GM18868 (cell line): Measurements from ENCODE around the gene ENTPD6.

Experiments used
- ATAC-seq: cut with Tn5 transposase; IDR thresholded peaks from one replicate; pipeline ENCODE4 v1.9.1; 2021; ENCODE audit warnings: mild to moderate bottlenecking, moderate library complexity; ENCODE audit not compliant: unreplicated experiment

The ENTPD6 gene

DNA sequence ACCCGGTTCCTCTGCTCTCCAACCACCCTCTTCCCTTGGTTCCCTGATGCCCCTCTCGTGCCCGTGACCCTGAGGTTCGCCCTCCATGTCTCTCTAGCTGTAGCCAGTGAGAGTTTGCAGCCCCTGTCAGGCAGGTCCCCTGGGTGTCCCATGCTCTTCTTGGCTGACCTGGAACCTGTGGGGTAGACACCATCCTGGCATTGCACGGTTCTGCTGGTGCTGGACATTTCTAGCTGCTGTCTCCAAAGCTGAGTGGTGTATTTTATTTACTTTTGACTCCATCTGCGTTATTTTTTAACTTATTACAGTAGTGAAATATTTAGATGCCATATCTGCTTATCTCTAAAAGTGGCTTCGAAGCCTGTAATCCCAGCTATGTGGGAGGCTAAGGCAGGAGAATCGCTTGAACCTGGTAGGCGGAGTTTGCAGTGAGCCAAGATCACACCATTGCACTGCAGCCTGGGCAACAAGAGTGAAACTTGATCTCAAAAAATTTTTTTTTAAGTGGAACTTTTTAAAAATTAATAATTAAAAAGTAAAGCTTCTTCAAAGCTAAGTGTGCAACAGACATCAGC lies 12.5 kb downstream of the ENTPD6 start:
- no peak for ATAC-seq

DNA sequence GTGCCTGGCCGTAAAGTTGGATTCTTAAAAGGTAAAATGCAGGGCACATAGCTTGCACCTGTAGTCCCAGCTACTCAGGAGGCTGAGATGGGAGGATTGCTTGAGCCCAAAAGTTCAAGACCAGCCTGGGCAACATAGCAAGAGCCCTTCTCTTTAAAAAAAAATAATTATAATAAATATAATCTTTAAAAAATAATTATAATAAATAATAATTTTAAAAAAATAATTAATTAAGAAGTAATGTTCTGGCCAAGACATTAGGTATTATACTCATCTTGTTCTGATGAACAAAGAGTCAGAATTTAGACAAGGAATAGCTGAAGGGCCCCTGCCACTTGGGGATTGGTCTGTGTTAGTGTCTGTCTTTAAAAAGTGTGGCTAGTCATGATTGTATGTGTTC lies 13.9 kb downstream of the ENTPD6 start:
- no peak for ATAC-seq

DNA sequence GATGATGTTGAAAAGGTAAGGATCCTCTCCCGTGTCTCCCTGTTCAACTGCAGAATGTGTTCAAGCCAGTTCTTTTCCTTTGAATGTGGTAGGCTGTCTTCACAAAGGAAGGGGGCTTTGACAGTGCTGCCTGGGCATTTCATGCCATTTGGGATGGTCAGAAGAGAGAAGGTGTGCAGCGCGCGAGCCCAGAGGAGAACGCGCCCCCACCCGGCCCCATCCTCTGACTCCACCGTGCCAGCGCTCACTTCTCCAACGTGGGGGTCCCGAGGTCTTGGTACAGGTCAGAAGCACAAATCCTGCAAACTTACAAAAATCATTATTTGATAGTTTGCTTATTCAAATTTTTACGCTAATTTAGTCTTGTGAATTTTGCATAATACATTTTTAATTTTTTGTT lies 14.4 kb downstream of the ENTPD6 start:
- no peak for ATAC-seq

DNA sequence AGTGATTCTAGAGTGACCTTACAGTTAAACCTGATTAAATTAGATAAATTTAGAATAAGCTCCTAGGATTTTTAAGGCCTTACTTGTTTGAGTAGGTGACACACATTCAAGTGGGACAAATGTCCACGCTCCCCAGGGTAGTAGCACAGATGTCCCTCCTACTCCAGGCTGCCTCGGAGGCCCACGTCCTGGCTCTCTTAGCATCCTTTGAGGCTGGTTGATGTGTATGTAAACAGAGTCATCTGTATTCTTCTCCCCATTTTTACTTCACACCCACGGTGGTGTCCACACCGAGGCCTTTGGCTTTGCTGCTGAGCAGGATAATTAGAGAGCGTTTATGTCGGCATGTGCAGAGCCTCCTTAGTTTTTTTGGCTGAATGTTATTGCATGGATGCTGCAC lies 15.8 kb downstream of the ENTPD6 start:
- ATAC-seq: no peak

DNA sequence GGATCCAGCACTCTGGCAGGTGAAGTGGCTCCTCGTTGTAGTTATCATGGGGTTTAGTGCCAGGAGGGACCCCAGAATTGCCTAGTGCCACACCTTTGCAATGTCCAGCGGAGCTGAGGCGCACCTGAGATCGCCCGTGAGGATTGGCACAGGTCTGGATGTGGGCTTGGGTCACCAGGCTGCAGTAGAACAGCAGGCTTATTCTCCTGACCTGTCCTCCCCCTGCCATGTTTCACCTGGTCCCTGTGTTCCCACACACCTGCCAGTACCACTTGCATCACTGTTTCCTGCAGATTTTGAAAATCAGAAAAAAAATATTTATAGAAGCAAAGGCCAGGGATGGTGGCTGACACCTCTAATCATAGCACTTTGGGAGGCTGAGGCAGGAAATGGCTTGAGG lies 16.7 kb downstream of the ENTPD6 start:
- ATAC-seq: no peak

DNA sequence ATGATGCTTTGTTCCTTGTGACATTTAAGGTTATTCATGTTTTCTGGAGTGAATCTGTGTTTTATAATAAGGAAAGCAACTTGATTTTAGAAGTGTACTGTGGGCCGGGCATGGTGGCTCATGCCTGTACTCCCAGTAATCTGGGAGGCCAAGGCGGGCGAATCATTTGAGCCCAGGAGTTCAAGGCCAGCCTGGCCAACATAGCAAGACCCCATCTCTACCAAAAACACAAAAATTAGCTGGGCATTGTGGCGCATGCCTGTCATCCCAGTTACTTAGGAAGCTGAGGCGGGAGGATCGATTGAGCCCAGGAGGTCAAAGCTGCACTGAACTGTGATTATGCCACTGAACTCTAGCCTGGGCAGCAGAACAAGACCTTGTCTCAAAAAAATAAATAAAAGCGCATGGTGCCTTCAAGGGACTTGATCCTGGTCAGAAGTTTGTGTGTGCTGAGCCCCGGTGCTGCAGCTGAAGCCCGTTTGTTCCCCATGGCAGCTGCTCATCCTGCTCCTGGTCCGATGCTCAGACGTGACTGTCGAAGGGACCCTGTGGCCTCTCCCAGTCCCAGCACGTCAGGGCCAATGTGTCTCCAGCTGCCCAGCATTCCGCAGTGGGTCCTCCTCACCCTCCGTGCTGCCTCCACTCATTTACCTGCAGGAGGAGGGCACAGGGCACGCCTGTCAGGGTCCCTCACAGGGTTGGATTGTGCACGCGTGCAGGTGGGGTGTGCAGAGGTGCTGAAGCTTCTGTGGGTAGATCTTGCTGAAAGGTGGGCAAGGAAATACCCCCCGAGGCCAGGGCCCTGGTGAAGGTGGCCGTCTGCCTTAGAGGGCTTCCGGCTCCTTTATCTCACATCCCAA lies 18.3 kb downstream of the ENTPD6 start:
- no peak for ATAC-seq

- ATAC-seq: no peak
These were observed 18.9 kb downstream of the ENTPD6 start for GRCh38 chr20:25214426-25214790.

DNA sequence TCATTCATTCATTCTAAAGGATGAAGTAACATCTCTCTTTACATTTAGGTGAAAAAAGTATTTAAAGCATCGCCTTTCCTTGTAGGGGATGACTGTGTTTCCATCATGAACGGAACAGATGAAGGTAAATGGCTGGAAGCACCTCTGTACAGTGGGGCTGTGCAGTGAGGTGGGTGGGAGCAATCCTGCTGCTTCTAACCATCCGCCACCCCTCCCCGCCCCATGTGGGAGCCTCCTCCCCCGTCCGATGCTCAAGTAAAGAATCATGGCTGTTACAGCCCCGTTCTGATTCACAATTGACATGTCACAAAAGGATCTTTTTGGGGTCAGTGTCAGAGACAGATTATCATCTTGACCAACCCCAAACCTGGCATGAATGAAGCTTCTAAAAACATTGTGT lies 19.3 kb downstream of the ENTPD6 start:
- ATAC-seq: no peak

- ATAC-seq: no peak
These were observed 20.0 kb downstream of the ENTPD6 start for GRCh38 chr20:25215521-25215920.

GRCh38 chr20:25216199-25216945 lies 20.9 kb downstream of the ENTPD6 start:
- no peak for ATAC-seq

DNA sequence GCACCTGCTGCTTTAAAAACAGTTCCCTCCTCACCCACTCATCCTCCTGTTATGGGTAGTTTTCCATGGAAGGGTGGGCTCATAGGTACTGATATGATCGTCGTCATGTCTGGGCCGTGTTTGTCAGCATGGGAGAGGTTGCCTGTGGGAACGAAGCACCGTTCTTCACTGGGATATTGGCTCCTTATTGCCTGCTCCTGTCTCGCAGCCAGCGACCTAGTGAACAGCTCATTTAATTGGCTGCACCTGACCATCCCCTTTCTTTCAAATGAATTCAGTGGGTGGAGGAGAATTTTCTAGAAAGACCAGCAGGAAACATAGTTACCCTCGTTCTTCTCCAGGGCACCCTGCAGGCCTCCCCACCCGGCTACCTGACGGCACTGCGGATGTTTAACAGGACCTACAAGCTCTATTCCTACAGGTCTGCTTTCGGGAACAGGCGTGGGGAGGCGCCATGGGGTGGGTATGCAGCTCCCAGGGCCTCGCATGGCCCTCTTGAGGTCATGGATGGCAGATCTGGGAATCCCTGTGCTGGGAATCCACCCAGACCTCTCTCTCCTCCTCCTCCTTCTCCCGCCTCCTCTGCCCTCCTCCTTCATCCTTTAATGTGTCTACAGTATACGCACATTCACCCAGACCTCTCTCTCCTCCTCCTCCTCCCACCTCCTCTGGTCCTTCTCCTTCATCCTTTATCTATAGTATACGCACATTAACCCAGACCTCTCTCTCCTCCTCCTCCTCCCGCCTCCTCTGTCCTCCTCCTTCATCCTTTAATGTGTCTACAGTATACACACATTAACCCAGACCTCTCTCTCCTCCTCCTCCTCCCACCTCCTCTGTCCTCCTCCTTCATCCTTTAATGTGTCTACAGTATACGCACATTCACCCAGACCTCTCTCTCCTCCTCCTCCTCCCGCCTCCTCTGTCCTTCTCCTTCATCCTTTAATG lies 21.9 kb downstream of the ENTPD6 start:
- ATAC-seq: no peak

DNA sequence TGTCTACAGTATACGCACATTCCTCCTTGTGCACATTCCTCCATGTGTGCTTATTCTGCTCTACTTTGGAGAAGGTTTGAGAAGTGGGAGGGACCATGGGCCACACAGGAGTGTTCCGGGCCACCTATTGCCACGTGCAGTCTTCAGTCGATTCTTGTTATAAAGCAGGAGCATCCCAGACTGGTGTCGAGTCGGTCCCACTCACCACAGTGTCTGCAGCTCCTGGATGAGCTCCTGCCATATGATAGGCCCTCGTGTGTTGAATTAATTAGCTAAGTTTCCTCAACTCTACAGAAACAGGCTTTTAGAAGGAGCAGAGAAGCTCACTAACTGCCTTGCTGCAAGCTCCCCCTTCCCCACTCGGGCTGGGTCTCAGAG lies 22.6 kb downstream of the ENTPD6 start:
- ATAC-seq: no peak

DNA sequence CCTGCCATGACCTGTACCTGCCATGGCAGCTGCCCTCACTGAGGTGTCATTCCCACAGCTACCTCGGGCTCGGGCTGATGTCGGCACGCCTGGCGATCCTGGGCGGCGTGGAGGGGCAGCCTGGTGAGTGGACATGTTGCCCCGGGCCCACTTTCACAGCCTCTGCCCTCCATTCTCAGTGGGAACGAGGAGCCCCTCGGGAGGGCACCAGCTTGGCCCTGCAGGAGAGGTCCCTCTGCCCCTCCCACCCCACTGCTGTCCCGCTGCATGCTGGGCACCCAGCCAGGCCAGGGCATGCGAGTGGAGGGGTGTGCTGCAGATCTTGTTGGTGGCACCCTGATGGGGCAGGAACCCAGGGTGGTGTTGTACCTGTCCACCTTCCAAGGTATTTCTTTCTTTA lies 23.0 kb downstream of the ENTPD6 start:
- no peak for ATAC-seq

DNA sequence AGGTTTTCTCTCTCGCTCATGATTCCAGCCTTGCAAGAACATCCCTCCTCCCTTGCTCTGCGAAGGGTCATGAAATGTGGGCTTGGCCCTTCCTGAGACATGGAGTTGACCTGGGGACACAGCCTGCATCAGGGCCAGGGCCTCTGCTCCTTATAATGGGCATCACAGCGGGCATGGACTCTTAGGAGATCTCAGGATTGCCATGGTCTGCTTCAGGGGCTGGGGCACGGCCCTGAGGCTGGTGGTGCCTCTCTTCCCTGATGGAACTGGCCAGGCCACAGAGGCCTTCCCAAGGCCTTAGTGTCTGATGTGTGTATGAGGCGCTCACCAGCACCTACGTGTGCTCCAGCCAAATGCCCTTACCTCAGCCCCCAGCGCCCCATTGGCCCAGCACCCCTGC lies 23.9 kb downstream of the ENTPD6 start:
- ATAC-seq: no peak

- no peak for ATAC-seq
These were observed 24.7 kb downstream of the ENTPD6 start for GRCh38 chr20:25220021-25220730.

- ATAC-seq: no peak
These were observed 25.5 kb downstream of the ENTPD6 start for GRCh38 chr20:25220810-25221591.

GRCh38 chr20:25221592-25222460 lies 26.3 kb downstream of the ENTPD6 start:
- ATAC-seq: no peak

DNA sequence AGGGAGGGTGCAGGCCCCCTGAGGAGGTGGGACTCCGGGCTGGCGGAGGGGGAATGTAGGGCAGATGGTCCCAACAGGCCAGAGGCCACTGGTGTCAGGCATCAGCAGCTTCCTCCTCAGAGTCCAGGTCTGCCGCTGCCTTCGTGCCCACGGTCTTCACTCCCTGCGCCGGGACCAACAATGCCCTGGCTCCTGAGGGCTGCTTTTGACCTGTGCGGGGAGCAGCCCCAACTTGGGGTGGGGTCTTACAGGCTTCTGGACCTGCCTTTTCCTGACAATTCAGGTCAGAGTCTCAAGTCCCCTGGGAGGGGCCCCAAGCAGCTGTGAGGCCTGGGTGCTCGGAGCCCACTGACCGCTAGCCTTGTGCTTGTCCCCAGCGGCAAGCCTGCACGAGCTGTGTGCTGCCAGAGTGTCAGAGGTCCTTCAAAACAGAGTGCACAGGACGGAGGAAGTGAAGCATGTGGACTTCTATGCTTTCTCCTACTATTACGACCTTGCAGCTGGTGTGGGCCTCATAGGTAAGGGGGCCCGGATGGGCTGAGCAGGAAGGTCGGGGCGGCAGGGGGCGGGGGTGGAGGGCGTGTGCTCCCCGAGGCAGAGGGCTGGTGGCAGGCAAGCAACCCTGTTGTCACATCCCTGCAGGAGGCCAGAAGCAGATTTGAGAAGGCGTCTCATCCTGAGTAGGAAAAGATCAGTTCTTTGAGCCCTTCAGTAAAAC lies 27.1 kb downstream of the ENTPD6 start:
- ATAC-seq: no peak
